Bronchial epithelial cell (primary cell): ENCODE results near the gene ZSCAN5C. TPM values are rescaled to one million over a fixed set of nuclear protein-coding genes. Genes with fewer than 3 reads are reported as not detected.

Experiments
- DNase-seq: peaks from one replicate; pipeline ENCODE4 v3.0.0-alpha.2; 2010; ENCODE audit warnings: low read depth
- FAIRE-seq: peaks from 2 replicates; lab custom pipeline; 2011; peaks lifted over from hg19 to GRCh38; lab: Jason Lieb, UNC
- H3K27me3 ChIP-seq: 2 replicates; pipeline ENCODE4 v1.5.1; 2011; ENCODE audit warnings: low read length; ENCODE audit not compliant: control insufficient read depth, insufficient read depth
- H3K36me3 ChIP-seq: 2 replicates; pipeline ENCODE4 v1.5.1; 2011; ENCODE audit warnings: low read length; ENCODE audit not compliant: control insufficient read depth, insufficient read depth
- H3K4me3 ChIP-seq: 2 replicates; pipeline ENCODE4 v1.5.1; 2011; ENCODE audit warnings: mild to moderate bottlenecking, low read depth, low read length, control low read depth
- total RNA-seq: library from RNA; depleted of rRNA; stranded (reverse); fragments of >200 nt; gene quantifications from 2 replicates; pipeline ENCODE4 v1.2.1, GENCODE V29; 2014
- TF ChIP-seq, protein P1 (sequence below): IDR thresholded peaks from 2 replicates; pipeline ENCODE4 v1.5.1; 2011; ENCODE audit warnings: mild to moderate bottlenecking, moderate library complexity, low read length, control low read depth, inconsistent platforms; ENCODE audit not compliant: insufficient read depth, severe bottlenecking

ZSCAN5C gene, protein sequence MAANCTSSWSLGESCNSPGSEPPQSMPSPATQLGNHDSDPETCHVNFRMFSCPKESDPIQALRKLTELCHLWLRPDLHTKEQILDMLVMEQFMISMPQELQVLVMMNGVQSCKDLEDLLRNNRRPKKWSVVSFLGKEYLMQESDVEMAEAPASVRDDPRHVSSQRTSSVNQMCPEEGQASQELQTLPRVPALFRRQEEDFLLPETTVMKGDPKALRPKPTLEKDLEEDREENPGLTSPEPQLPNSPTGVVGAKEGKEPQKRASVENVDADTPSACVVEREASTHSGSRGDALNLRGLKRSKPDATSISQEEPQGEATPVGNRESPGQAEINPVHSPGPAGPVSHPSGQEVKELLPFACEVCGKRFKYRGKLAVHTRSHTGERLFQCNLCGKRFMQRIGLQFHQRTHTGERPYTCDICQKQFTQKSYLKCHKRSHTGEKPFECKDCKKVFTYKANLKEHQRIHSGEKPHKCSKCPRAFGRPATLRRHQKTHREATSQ
- not detected in 2 replicates for total RNA-seq

DNA sequence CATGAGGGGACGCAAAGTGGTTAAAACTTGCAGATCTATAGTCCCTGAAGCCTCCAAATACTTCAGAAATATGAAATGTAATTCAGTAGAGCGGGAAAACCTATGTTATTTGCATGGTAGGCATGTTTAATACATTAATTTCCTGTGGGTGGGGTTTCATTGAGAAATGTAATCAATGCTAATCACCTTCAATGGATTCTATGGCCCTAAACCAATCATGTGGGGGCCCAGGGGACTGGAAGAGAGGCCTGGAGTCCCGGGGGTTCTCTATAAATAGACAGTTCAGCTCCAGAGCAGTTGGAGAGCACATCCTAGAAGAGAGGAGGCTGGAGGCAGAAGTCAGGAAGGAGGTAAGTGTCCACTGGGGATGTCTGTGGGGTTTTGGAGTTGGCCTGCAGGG is at the start of gene ZSCAN5C:
Gene ZSCAN5C, plus strand, starts transcription at position 301 of the 400 bp plus-strand sequence. CDS start 3,641 bp downstream, outside the sequence.
- FAIRE-seq = no peak
- TF ChIP-seq, protein P1, sequence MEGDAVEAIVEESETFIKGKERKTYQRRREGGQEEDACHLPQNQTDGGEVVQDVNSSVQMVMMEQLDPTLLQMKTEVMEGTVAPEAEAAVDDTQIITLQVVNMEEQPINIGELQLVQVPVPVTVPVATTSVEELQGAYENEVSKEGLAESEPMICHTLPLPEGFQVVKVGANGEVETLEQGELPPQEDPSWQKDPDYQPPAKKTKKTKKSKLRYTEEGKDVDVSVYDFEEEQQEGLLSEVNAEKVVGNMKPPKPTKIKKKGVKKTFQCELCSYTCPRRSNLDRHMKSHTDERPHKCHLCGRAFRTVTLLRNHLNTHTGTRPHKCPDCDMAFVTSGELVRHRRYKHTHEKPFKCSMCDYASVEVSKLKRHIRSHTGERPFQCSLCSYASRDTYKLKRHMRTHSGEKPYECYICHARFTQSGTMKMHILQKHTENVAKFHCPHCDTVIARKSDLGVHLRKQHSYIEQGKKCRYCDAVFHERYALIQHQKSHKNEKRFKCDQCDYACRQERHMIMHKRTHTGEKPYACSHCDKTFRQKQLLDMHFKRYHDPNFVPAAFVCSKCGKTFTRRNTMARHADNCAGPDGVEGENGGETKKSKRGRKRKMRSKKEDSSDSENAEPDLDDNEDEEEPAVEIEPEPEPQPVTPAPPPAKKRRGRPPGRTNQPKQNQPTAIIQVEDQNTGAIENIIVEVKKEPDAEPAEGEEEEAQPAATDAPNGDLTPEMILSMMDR = no peak

DNA sequence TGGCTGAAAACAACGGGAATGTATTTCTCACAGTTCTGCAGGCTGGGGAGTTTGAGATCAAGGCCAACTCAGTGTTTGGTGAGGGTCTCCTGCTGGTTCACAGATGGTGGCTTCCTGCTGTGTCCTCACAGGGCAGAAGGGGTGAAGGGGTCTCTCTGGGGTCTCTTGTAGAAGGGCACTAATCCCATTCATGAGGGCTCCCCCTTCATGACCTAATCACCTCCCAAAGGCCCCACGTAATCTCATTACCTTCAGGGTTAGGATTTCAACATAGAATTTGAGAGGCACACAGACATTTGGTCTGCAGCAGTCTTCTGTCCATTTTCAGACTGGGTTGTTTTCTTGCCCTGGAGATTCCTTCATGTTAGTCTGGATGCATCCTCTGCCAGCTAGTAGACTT is 49.4 kb upstream of the ZSCAN5C start:
- H3K27me3 ChIP-seq = no peaks in the 10 kb centered on the region
- TF ChIP-seq, protein P1 = no peak
- H3K4me3 ChIP-seq = no peak overlapping the region
- DNase-seq (no peak), FAIRE-seq (no peak)
- H3K36me3 ChIP-seq = peaks cover 9% of the 10 kb centered on the region

More for the DNA sequence above, at the start of gene ZSCAN5C:
- Histone ChIP-seq H3K4me3 (no peak within 1 kb of the TSS), H3K36me3 (no peaks in the 10 kb centered on the region), H3K27me3 (no peaks in the 10 kb centered on the region)
- DNase-seq = no peak

- peaks cover 3% of the 10 kb centered on the region for H3K36me3 ChIP-seq
- H3K4me3 ChIP-seq = no peak overlapping the region
- FAIRE-seq = no peak
- H3K27me3 ChIP-seq = no peaks in the 10 kb centered on the region
- TF ChIP-seq, protein P1 = no peak
- DNase-seq = no peak
Observed at GRCh38 chr19:56153507-56153906, 48.6 kb upstream of the ZSCAN5C start.

DNA sequence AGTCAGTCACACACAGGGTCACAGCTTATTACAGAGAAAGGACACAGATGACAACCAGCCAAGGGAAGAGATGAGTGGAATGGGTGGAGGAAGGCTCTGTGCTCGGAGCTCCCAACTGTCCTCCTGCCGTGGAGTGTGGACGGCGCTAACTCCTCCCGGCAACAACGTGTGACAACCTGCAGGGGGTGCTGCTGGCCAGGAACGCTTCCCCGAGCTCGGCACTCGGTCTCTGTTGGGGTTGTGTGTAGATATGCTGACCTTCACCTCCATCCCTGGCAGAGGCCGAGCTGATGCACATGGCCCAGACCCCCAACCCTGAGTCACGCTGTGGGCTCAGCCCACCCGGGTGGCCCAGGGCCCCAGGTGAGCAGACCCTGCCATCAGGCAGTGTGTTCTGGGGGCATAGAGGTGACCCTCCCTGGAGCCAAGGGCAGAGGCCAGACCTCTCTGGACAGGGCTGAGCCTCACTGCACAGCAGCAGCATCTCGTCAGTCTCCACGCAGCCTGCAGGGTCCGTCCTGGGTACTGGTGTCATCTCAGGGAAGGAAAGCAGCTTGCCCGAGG is 46.9 kb upstream of the ZSCAN5C start:
- H3K36me3 ChIP-seq = peaks cover 3% of the 10 kb centered on the region
- DNase-seq (no peak), FAIRE-seq (no peak)
- H3K27me3 ChIP-seq = no peaks in the 10 kb centered on the region
- TF ChIP-seq, protein P1 = peak; percentile 55
- no peak overlapping the region for H3K4me3 ChIP-seq

GRCh38 chr19:56156768-56157167 is 45.3 kb upstream of the ZSCAN5C start:
- FAIRE-seq (no peak), DNase-seq (no peak)
- Histone ChIP-seq H3K4me3 (no peak overlapping the region), H3K27me3 (no peaks in the 10 kb centered on the region), H3K36me3 (peaks cover 3% of the 10 kb centered on the region)
- TF ChIP-seq, protein P1 = no peak
